ENCODE measurements around the gene RGS3.
A peak's percentile ranks its signal among the peaks of the same experiment; 100 is the strongest.

RGS3 gene

DNA sequence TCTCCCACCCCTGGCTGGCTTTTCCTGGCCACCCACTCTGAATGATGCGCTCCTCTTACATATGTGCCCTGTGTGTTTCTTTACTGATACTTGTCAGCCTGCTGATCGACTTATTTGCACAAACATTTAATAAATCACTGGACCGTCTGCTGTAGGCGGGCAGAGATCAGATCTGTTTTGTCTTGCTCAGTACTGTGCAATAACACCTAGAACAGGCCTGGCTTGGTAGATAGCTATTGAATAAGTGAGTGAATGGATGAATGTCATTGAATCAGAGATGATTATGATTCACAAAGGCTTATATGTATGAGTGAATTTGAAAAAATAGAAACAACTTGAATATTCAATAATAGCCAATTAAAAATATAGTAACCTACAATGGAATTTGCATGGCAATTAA lies 165.1 kb downstream of the RGS3 start:
- TF ChIP-seq, protein P1, sequence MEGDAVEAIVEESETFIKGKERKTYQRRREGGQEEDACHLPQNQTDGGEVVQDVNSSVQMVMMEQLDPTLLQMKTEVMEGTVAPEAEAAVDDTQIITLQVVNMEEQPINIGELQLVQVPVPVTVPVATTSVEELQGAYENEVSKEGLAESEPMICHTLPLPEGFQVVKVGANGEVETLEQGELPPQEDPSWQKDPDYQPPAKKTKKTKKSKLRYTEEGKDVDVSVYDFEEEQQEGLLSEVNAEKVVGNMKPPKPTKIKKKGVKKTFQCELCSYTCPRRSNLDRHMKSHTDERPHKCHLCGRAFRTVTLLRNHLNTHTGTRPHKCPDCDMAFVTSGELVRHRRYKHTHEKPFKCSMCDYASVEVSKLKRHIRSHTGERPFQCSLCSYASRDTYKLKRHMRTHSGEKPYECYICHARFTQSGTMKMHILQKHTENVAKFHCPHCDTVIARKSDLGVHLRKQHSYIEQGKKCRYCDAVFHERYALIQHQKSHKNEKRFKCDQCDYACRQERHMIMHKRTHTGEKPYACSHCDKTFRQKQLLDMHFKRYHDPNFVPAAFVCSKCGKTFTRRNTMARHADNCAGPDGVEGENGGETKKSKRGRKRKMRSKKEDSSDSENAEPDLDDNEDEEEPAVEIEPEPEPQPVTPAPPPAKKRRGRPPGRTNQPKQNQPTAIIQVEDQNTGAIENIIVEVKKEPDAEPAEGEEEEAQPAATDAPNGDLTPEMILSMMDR (conservative IDR thresholded peaks at IDR 0.05; ENCODE audit: low read depth, low read length): no peak
- no peak overlapping the region for H3K4me3 ChIP-seq (ENCODE audit: low read depth, low read length)
- DNase-seq (ENCODE audit: low read depth): no peak

DNA sequence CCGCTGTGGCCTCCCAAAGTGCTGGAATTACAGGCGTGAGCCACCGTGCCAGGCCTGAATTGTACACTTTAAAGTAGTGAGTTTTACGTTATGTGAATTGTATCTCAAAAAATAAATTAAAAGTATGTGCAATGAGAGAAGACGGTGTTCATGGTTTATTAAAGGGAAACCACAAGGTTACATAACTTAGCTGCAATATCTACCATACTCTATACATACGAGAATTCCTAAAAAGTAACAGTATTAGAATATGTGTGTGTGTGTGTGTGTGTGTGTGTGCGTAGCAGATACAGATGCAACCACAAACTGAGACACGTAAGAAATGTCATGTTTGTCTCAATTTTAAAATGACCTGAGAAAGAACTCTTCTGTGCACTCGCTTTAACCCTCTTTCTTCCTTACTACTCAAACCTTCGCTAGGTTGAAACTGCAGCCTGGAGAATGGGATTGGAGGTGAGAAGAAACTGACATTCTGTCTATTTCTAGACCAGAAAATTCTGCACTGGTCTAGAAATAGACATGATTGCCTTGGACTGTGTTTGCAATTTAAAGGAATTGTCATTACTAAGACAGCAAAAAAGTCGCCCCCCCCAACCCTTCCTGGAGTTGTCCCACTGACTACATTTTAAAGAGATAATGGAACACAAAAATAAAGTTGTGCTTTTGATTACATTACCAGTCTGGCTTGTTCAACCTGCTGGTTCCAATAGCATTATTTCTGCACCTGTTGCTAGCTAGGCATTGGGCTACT lies 167.0 kb downstream of the RGS3 start:
- no peak for DNase-seq (ENCODE audit: low read depth)
- TF ChIP-seq, protein P1 (conservative IDR thresholded peaks at IDR 0.05; ENCODE audit: low read depth, low read length): no peak

DNA sequence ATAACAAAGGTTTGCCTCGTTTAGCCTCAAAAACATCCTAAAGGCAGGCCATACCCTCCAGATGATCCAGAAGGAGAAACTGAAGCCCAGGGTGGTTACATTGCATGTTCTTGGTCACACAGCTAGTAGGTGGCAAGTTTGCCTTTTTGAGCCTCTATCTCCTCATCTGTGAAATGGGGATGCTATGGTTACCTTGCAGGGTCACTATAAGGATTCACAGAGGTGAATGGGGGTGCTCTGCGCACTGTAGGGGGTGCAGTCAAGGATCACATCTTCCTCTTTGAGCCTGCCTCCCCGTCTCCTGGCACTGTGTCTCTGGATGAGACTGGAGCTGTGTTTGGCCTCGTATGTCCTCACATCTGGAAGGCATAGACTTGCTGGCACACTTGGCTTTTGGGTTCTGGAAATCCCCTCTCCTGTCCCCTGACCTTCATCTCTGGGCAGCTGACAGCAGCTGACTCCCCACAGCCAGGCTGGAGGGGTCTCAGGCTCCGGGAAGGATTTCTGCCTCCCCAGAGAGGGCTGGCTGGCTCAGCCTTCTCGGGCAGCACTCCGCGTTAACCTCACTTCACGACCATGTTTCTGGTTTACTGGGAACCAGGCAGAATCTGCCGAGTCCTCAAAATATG lies 167.7 kb downstream of the RGS3 start:
- no peak for DNase-seq (ENCODE audit: low read depth)
- TF ChIP-seq, protein P1 (conservative IDR thresholded peaks at IDR 0.05; ENCODE audit: low read depth, low read length): no peak
- no peak overlapping the region for H3K4me3 ChIP-seq (ENCODE audit: low read depth, low read length)

More for the DNA sequence above, 167.0 kb downstream of the RGS3 start:
- no peak overlapping the region for H3K4me3 ChIP-seq (ENCODE audit: low read depth, low read length)

DNA sequence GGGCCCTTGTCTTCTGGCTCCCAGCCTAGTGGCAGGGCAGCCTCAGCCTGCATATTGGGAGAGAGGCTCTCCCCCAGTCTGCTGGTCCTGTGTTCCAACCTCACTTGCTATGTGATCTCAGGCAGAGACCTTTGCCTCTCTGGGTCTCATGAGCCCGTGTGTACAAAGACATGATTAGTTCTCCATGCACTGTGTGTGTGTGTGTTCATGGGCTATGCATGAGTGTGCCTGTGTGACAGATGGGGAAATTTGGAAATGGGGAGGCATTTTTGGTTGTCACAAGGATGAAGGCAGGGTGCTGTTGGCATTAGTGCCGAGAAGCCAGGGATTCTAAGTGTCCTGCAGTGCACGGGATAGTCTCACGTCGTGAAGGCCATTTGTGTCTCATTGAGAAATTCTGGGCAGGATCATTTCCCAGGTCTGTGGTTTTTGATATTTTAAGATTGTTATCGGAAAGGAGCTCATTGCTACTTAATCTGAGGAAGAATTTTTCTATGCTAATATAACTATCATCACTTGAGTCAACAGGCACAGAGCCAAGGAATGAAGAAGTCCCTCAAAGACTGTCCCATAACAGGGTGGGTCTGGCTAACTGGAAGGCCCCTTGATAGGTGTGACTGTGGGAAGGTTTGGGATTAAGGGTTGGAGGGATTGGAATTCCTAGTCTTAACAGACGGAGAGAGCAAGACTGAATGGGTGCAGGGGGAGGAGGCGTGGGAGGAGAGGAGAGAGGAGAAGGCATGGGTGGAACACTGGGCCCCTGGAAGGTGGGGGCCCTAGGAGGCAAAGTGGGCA lies 168.5 kb downstream of the RGS3 start:
- no peak for DNase-seq (ENCODE audit: low read depth)
- H3K4me3 ChIP-seq (ENCODE audit: low read depth, low read length): no peak overlapping the region
- TF ChIP-seq, protein P1 (conservative IDR thresholded peaks at IDR 0.05; ENCODE audit: low read depth, low read length): no peak

DNA sequence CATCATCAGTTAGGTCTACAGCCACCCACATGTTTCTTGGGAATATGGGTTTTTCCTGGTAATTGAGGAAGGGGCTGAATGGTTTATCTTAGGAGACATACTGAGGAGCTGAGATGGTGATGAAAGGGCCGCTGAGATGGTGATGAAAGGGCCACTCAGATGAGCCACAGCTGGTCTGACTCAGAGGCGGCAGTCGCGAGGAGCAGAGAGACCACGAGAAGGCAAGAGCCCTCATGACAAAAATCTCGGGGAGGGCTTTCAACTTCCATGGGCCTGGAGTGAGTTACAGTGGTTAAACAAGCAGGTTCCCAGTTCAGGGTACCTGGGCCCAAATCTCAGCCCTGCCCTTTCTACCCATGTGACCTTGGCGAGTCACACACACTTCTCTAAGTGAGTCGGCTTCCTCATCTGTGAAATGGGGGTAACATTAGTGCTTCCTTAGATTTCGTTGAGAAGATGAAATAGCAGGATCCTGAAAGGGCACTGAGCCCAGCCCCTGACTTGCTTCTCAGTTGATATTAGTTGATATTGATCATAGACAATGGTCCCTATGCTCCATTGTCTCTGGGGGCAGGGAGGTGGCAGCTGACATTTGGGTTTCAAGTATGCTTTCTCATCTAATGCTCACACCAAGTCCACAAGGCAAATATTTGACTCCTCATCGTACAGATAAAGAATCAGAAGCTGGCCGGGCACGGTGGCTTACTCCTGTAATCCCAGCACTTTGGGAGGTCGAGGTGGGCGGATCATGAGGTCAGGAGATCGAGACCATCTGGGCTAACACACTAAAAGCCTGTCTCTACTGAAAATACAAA lies 169.5 kb downstream of the RGS3 start:
- TF ChIP-seq, protein P1 (conservative IDR thresholded peaks at IDR 0.05; ENCODE audit: low read depth, low read length): no peak
- H3K4me3 ChIP-seq (ENCODE audit: low read depth, low read length): no peak overlapping the region
- DNase-seq (ENCODE audit: low read depth): peak; percentile 55

DNA sequence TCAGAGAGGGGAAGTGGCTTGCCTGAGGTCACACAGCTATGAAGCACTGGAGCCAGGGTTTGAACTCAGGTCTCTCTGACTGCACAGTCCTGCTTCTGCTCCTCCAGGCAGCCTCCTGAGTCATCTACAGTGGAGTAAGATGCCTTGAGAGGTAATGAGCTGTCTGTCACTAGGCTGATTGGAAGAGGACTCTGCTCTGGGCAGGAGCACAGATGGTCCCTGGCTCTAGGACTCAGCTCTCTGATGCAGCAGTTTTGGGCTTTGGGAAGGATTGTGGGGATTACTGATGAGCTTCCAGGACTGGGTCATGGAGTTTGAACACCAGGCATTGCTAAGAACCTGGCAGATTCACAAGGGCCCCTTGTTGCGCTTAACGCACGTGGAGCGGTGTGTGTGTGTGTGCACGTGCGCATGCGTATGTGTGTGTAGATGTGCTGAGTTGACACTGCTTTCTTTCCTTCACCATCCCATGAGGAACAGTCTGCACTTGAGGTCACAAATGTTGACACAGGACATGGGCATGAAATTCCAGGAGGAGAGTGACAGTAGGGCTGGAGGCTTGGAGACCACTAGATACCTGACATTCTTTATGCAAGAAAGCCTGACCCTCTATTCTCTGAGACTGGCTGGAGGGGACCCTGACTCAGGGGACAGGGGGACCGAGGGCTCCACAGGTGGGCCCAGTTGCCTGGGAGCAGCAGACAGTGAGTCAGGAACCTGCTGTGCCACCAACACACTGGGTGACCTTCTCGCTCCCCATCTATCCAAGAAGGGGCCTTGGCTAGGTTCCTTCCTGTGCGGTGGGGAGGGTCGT lies 170.5 kb downstream of the RGS3 start:
- no peak for DNase-seq (ENCODE audit: low read depth)
- TF ChIP-seq, protein P1 (conservative IDR thresholded peaks at IDR 0.05; ENCODE audit: low read depth, low read length): no peak
- no peak overlapping the region for H3K4me3 ChIP-seq (ENCODE audit: low read depth, low read length)

Data from choroid plexus epithelial cell (primary cell).